Diencephalon (tissue), 1 donor: ENCODE data around the gene ANKRD7. TPM values are rescaled to one million over a fixed set of nuclear protein-coding genes. Genes with fewer than 3 reads are reported as not detected.

Source experiments
- total RNA-seq: library from RNA; depleted of rRNA; stranded (reverse); fragments of >200 nt; gene quantifications from one replicate; pipeline ENCODE4 v1.2.3, GENCODE V29; 2014

ANKRD7 gene, protein sequence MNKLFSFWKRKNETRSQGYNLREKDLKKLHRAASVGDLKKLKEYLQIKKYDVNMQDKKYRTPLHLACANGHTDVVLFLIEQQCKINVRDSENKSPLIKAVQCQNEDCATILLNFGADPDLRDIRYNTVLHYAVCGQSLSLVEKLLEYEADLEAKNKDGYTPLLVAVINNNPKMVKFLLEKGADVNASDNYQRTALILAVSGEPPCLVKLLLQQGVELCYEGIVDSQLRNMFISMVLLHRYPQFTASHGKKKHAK
- total RNA-seq, result 16.8 TPM

GRCh38 chr7:118224521-118224920 is at the start of gene ANKRD7:
TSS of gene ANKRD7 (plus strand) at chr7:118224704. CDS start at chr7:118224831, 127 bp downstream.

DNA sequence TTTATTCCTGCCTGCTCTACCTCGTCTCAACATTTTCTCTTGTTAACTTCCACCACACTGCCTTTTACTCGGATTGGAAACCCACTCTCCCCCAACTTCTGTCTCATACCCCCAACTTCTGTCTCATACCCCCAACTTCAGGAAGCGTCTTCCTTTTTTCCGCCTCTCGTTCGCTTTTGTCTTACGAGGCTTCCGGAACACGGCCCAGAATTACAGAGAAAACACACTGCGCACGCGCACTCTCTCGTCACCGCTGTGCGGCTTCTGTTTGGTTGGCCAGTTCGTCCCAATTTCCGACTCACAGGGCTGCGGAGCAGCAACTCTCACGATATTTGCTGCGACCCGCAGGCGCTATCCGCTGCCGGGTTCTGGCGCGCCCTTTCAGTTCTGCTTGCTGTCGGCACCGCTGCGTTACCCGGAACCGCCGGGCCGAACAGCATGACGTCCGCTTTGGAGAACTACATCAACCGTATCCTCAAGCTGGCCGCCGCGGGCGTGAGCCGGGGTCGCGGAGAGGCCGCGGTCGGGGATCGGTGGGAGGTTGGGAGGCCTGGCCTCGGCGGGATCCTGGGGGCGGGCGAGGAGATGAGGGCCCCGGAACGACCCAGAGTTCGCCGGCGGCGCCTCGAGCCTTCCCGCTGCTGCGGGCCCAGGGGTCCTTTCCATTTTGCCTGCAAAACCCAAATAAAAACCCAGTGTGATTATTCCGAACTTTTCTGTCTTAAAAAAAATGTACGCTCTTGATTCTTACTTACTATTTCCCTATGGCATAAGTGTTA is 40.5 kb upstream of the ANKRD7 start, which contains the start of gene LSM8:
TSS of gene LSM8 (plus strand) at position 379 of the 779 bp plus-strand sequence. CDS start at position 439, 60 bp downstream.

Other genes with a start within 250 kb of the ANKRD7 start
- gene LSM8, start 40.5 kb upstream of the ANKRD7 start, total RNA-seq, result 87.4 TPM